Stimulated activated naive CD4-positive, alpha-beta T cell (primary cell): ENCODE data around the gene TMEM269.
"Not testable (repeated sequence)": the region's sequence is repeated elsewhere in the genome, so short reads cannot be mapped to it uniquely, and the experiment has no call there.

Experiments used
- DNase-seq, 6 experiments: peaks; one replicate each; lab custom pipeline; 2025; lab: John Stamatoyannopoulos, UW

TMEM269 gene

GRCh38 chr1:42748021-42748420 is 36.8 kb upstream of the TMEM269 start:
- no peak for DNase-seq

DNA sequence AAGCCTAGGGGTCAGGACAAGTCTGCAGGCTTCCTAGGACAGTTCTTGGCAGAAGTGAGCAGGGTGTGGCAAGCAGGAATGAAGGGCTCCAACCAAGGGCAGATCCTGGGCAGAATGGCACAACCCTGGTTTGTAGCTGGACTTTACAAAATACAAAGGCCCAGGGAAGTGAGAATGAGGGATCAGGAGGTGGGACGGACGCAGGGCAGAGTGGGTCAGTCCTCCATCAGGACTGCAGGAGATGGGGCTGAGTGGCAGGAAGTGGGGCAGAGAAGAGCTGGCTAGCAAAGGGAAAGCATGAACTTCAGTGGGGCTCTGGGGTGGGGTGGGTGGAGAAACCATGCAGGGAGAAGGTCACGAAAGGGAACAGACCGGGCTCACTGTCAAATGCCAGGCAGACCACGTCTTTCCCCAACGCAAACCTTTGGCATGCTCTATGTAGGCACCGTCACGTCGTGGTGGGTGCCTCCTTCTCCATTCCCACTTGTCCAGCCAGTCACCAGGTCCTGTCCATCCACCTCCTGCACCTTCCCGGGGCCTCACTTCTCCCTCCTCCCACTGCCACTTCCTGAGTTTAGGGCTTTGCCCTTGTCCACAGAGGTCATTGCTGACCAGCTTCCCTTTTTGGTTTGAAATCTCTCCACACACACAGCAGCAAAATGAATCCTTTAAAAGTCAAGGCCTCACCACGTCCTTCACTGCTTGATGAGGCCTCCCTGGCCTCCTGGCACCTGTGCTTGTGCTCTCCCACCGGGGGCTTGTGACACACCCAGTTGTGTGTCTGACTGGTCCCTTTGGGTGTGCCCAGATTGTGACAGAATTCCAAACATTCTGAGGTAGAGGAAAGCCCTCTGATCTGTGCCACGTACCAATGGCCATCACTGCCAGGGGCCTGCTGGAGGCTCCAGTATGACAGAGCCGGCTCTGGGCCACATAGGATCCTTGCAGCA is 36.1 kb upstream of the TMEM269 start:
- DNase-seq, result no peak

DNA sequence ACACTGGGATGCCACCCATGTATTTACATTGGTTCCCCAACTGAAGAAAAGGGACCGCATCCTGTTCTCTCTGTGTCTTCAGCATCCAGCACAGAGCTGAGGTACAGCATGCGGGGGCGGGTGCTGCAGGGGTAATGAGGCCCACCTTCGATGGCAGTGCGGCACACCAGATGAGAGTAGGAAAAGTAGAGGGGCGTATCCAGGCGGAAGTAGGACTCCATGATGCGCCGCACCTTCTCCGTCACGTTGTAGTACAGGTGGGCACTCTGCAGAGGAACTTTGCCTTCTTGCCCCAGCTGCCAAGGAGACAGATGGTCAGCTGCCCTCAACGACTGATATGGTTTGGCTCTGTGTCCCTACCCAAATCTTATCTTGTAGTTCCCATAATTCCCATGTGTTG is 34.8 kb upstream of the TMEM269 start:
- no peak for DNase-seq

DNA sequence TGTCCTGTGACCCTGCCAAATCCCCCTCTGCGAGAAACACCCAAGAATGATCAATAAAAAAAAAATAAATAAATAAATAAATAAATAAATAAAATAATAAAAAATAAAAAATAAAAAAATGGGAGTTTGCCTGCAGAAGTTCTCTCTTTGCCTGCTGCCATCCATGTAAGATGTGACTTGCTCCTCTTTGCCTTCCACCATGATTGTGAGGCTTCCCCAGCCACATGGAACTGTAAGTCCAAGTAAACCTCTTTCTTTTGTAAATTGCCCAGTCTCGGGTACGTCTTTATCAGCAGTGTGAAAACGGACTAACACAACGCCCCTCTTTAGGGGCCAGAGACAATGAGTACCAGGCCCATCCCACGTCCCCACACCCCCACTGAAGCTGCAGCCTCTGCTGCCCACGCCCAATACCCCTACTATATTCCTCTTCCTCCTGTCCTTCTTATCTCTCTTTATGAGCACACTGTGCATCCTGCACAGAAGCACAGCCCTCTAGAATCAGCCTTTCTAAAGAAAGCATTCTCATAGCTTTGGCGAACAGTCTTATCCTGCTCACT is 33.2 kb upstream of the TMEM269 start:
- DNase-seq, result not testable (repeated sequence)

GRCh38 chr1:42752284-42752683 is 32.5 kb upstream of the TMEM269 start:
- DNase-seq, result no peak

- DNase-seq, result no peak
These were observed 31.7 kb upstream of the TMEM269 start for GRCh38 chr1:42753070-42753469.

DNA sequence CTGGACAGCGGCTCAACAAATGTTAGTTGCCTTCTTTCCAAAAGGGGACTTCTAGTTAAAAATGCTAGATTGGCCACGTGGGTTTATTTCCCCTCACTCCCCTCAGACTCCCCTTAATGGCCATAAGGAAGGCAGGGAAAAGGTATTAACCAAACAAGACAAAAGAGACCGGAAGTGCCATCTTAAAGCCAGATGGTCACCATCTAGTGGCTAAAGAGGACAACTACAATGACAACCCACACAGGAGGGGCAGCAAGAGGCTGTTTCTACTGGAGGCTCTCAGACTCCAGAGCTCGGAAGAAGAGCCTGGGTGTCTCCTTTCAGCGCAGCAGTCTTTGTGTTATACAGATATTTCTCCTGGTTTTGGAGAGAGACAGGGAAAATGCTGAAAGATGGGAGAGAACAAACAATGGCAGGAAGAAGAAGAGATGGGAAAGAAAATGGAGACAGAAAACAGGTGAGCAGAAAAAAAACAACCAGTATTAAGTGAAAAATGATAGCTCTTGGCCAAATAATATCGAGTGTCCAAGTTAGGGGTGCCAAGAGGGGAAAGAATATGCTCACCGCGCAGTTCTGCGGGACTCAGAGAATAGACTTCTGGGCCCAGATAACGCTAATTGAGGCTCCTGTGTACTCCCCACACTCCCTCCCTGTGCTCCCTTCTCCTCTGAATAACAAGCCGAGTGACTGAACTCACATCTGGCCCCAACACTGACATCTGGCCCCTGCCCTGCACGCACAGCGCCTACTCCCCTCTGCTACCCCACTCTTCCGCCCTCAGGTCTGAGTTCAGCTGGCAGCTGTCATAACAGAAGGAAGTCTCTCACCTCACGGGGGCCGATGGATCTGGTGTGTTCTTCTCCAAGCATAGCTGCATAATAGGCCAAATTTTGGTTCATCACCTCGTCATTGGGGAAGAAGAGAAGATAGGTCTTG is 27.6 kb upstream of the TMEM269 start:
- DNase-seq, result peak in 1 of 6 experiments; percentile 2

DNA sequence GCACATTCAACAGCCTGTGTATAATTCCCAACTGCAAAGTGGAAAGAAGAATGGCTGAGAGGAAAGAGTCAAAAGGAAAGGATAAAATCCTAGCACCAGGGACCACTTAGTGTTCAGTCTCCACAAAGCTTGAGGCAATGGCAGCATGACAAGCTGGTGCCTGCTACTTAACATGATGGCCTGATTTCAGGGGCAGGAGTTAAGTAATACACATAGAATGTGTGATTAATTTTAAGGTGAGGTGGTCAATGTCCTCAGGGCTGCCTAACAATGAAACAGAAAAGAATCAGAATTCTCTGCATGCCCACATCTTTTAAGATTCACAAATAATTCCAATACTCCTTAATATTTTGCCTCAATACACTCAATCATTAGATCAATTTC is 26.9 kb upstream of the TMEM269 start:
- DNase-seq, result no peak

DNA sequence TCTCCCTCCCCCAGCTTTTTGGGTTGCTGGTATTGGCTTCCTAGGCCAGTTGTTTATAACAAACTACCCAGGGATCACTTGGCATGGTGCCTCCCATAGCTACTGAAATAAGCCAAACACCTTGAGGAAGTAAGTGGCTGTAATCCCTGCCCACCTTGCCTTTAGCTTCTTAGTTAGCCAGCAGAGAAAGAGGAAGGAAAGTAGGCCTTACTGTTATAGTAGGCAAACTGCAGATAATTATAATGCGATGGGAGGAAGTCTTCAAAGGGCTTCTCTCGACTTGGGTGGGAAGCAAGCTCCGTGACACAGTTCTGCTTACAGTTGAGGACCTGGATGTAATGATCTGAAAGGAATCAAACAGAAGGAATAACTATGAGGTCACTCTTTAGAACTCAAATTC is 26.1 kb upstream of the TMEM269 start:
- DNase-seq, result no peak

DNA sequence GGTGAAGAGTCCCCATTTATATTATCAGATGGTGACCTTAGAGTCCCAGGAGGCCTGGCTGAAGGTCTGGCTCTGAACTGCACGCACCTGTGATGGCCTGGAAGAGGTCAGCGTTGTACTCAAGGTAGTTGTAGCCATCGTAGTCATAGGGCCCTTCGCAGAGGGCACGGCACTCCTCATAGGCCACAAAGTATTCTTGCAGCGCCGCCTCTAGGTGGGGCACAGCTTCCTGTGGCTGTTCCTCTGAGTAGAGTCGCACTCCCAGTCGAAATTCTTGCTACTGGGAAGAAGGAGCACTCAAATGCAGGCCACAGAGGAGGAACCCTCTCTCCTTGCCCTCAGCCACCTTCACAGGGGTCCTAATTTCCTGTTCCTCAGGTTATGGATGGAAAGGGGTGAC is 25.7 kb upstream of the TMEM269 start:
- no peak for DNase-seq

GRCh38 chr1:42761567-42761966 is 23.2 kb upstream of the TMEM269 start:
- no peak for DNase-seq

DNA sequence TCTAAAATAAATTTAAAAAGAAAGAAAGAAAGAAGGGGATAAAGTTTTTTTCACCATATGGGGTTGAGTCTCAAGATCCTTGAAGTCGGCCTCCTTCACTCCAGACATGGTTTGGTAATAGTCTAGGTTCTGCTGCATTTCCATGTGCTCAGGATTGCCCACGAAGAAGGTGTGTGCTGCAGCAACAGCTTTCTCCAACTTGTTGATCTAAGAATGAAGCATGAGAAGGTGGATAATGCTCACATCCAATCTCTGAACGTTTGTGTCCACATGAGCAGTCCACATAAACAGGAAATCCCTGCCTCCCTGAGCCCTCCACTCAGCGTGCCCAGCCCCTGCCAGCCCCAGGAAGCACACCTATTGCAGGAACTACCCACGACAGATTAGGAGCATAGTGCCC is 22.5 kb upstream of the TMEM269 start:
- no peak for DNase-seq

DNA sequence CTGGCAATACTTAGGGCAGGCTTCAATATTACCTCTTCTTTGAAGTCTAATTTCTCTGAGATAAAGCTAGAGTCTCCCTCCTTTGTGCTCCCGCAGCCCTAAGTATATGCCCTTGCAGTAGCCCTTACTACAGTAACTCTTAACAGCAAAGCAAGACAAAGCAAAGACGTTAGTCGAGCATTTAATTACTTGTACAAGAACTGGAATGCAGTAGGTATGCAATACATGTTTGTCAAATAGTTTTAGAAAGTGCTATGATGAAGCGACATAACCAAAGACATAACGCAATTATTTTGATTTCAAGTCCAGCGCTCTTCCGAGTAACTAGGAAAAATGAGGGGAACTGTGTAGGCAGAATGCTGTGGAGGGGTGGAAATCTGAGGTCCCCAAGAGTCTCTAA is 19.5 kb upstream of the TMEM269 start:
- no peak for DNase-seq

- peak; percentile 3 to 38 (median 16) for DNase-seq
These were observed 18.7 kb upstream of the TMEM269 start for GRCh38 chr1:42765832-42766740.

DNA sequence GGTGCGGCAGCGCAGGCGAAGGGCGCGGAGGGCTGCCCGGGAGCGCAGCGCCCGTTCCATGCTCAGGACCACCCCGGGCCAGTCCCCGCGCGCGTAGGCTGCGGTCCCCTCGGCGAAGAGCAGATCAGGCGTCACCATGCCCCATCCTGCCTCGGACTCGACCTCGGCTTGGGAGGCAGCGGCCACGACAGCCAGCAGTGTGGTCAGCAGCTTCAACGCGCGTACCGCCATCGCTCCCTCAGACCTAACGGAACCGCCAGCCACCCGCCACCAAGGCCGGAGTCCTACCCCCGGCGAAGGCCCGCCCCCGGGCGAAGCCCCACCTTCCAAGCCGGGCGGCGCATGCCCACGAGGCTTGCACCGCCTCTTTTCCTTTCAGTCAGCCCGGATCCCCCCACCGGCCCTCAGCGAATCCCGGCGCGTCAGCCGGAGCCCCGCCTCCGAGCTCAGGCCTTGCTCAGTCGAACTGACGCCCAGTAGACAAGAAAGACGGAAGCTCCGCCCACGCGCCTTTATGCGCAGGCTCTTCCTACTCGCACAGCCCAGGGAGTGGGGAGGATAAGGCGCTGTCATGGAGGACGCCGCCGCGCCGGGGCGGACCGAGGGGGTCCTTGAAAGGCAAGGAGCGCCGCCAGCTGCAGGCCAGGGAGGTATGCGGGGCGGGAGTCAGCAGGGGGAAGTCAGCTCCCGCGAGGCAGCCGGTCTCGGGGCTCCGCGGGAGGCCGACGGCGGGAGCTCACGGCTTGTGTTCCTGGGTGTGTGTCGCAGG is 17.9 kb upstream of the TMEM269 start, which contains the start of the genes C1orf50 and P3H1:
Gene C1orf50 (plus strand): TSS at position 509 of the 769 bp plus-strand sequence. CDS start 63 bp downstream, at position 572.
Gene P3H1 (minus strand): TSS at position 288 of the 769 bp plus-strand sequence. CDS start 57 bp downstream, at position 231.
- DNase-seq, result peak; percentile 97 to 100 (median 98)

DNA sequence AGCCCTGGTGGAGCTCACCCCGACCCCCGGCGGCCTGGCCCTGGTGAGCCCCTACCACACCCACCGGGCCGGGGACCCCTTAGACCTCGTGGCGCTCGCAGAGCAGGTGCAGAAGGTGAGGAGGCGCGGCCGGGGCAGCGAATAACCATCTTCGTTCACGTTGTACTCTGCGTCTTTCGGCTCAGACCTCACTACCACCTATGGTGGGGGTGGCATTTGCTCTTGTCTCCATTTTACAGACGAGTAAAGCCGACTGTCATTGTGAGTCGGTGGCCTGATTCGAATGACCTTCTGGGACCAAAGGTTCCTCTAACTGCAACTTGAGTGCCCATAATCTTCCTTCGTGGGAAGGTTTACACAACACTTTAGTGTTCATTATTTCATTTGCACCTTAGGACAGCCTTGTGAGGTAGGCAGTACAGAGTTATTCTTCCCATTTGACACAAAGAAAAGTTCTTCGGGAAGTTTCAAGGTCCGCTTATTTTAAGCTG is 17.2 kb upstream of the TMEM269 start:
- DNase-seq, result no peak

DNA sequence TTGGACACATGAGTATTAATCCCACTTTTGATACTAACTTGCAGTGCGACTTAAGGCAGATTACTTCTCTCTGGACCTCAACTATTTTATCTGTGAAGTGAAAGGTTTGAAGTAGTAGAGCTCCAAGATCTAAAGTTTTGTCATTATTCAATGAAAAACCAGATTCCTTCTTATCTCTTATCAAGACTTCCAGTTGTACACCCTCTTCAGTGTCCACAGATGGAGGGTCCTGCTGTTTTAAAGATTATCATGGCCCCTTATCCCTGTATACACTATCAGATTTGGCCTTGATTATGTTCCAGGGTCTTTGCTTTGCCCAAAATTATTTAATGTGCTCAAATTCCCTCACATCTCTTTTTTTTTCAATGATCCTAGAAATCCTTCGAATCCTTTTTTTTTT is 16.6 kb upstream of the TMEM269 start:
- no peak for DNase-seq

GRCh38 chr1:42769811-42770210 is 15.0 kb upstream of the TMEM269 start:
- no peak for DNase-seq

DNA sequence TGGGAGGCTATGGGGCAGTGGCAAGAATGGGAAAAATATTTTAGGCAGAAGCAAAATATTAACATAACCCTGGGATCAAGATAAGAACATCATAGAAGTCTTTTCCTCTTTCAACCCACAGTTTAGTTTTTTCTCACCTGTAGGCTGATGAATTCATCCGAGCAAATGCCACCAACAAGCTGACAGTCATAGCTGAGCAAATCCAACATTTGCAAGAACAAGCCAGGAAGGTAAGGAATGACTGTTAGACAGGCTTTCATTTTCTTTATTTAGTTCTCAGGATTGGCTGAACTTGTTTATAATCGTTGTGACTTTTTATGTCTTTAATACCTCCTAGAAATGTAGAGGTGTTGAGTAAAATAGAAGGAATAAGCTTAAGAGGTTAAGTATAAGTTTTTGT is 11.4 kb upstream of the TMEM269 start:
- DNase-seq, result no peak

- no peak for DNase-seq
These were observed 9.8 kb upstream of the TMEM269 start for GRCh38 chr1:42774928-42775526.
